Transverse colon (tissue), 4 donors: ENCODE data around the gene STEAP1B. TPM values are rescaled to one million over a fixed set of nuclear protein-coding genes. Genes with fewer than 3 reads are reported as not detected.

Experiments used
- DNase-seq: peaks from one replicate; pipeline ENCODE4 v3.0.0-alpha.2; 2019
- H3K27ac ChIP-seq, 4 donors: fragments of 200-600 bp; sonication (generic); 2 replicates each; pipeline ENCODE4 v1.5.1; 2016 to 2018; ENCODE audit warnings: inconsistent platforms in 4 of 4
- H3K27me3 ChIP-seq: fragments of 200-600 bp; sonication (generic); 2 replicates; pipeline ENCODE4 v1.5.1; 2017; ENCODE audit warnings: inconsistent platforms
- H3K36me3 ChIP-seq, 4 donors: fragments of 200-600 bp; sonication (generic); 2 replicates each; pipeline ENCODE4 v1.5.1; 2017 to 2019; ENCODE audit warnings: inconsistent platforms in 4 of 4
- H3K4me1 ChIP-seq, 4 donors: fragments of 200-600 bp; sonication (generic); 2 replicates each; pipeline ENCODE4 v1.5.1; 2017 to 2020; ENCODE audit warnings: inconsistent platforms in 4 of 4
- H3K4me3 ChIP-seq, 4 donors: fragments of 200-600 bp; sonication (generic); 1 replicate in 1 of 4; 2 replicates in 3 of 4; pipeline versions ENCODE4 v1.5.1 to v1.6.1; 2017 to 2019; ENCODE audit warnings: inconsistent platforms in 4 of 4
- H3K9me3 ChIP-seq, 2 donors: fragments of 200-600 bp; sonication (generic); 2 replicates each; pipeline ENCODE4 v1.5.1; 2017 to 2019; ENCODE audit warnings: inconsistent platforms in 2 of 2
- EP300 ChIP-seq: sonication (generic); formaldehyde crosslinking; IDR thresholded peaks from one replicate; pipeline ENCODE4 v1.6.1; 2017; ENCODE audit warnings: antibody characterized with exemption, low read depth
- POLR2A ChIP-seq: fragments of 450-650 bp; IDR thresholded peaks from one replicate; pipeline ENCODE4 v1.6.1; 2016; ENCODE audit warnings: antibody characterized with exemption, mild to moderate bottlenecking, moderate library complexity
- POLR2AphosphoS5 ChIP-seq, 3 donors: sonication (generic); formaldehyde crosslinking; IDR thresholded peaks; one replicate each; pipeline ENCODE4 v1.6.1; 2016; ENCODE audit warnings: antibody characterized with exemption in 3 of 3
- WGBS, 2 donors: methylation state at CpG; one replicate each; pipeline ENCODE4 v1.1.5; 2018; ENCODE audit warnings: low coverage in 1 of 2; 5-methylcytosine and 5-hydroxymethylcytosine counted together
- in situ Hi-C, 4 donors: fragments of 200-750 bp; cut with MboI; loops; one replicate each; pipeline versions ENCODE4 v1.15.0 to v1.15.1; 2017; ENCODE audit warnings: low sequenced_read_pairs in 3 of 4, low pct_ligation_motif_present in 1 of 4, low pct_unique_long_range_greater_than_20kb in 1 of 4
- intact Hi-C: fragments of 100-400 bp; cut with DNase I; formaldehyde crosslinking; loops from one replicate; pipeline ENCODE4 v1.15.1; 2023; ENCODE audit warnings: low total_unique reads
- total RNA-seq, 4 donors: library from RNA; depleted of rRNA; stranded (reverse); fragments of >200 nt; gene quantifications; one replicate each; pipeline ENCODE4 v1.1.0, GENCODE V29; 2016
- TF ChIP-seq, protein P1 (sequence below), 5 experiments: fragments of 200-600 bp in 3 of 5; fragments of 450-650 bp in 2 of 5; sonication (generic) in 3 of 5; IDR thresholded peaks; 1 replicate in 2 of 5; 2 replicates in 3 of 5; pipeline ENCODE4 v1.5.1; 2016 to 2017; ENCODE audit warnings: antibody characterized with exemption in 5 of 5, inconsistent platforms in 3 of 5, mild to moderate bottlenecking in 2 of 5, moderate library complexity in 1 of 5

The STEAP1B gene
- total RNA-seq, 4 donors from 2014 or later: 0.64 to 3.7 TPM; not detected in 2

- TF ChIP-seq, protein P1, sequence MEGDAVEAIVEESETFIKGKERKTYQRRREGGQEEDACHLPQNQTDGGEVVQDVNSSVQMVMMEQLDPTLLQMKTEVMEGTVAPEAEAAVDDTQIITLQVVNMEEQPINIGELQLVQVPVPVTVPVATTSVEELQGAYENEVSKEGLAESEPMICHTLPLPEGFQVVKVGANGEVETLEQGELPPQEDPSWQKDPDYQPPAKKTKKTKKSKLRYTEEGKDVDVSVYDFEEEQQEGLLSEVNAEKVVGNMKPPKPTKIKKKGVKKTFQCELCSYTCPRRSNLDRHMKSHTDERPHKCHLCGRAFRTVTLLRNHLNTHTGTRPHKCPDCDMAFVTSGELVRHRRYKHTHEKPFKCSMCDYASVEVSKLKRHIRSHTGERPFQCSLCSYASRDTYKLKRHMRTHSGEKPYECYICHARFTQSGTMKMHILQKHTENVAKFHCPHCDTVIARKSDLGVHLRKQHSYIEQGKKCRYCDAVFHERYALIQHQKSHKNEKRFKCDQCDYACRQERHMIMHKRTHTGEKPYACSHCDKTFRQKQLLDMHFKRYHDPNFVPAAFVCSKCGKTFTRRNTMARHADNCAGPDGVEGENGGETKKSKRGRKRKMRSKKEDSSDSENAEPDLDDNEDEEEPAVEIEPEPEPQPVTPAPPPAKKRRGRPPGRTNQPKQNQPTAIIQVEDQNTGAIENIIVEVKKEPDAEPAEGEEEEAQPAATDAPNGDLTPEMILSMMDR (IDR thresholded peaks at IDR 0.05): peak; percentile 86 to 94 (median 87)
- no peak for TF ChIP-seq POLR2A
- H3K4me3 ChIP-seq: no peak overlapping the region
- no peaks in the 10 kb centered on the region for H3K36me3 ChIP-seq
- in situ Hi-C loops (loop anchor here (5.0 to 10.0 kb wide), 3 partner anchors 374 to 384 kb away; no protein-coding TSS in a partner anchor), intact Hi-C loops (loop anchor here (2.0 kb wide), 1 partner anchor 380 kb away; no protein-coding TSS in a partner anchor)
- no peaks in the 10 kb centered on the region for H3K9me3 ChIP-seq
- H3K4me1 ChIP-seq: no peaks in the 10 kb centered on the region
- 18 to 19% methylated on average over 9 to 10 of the region's 10 CpGs for WGBS, 2 donors
- no peaks in the 10 kb centered on the region for H3K27me3 ChIP-seq
- peak; percentile 74 for DNase-seq
- H3K27ac ChIP-seq: no peak overlapping the region
Measured at GRCh38 chr7:22488643-22489462, 11.1 kb downstream of the STEAP1B start.

- TF ChIP-seq EP300 (no peak), POLR2AphosphoS5 (IDR thresholded peaks at IDR 0.05) (no peak)
- TF ChIP-seq, protein P1 (IDR thresholded peaks at IDR 0.05): no peak
- no peak for DNase-seq
- H3K27me3 ChIP-seq: no peaks in the 10 kb centered on the region
- no peaks in the 10 kb centered on the region for H3K4me1 ChIP-seq
- in situ Hi-C loops: loop anchor here (5.0 to 10.0 kb wide), 3 partner anchors 373 to 383 kb away; no protein-coding TSS in a partner anchor
- no peaks in the 10 kb centered on the region for H3K36me3 ChIP-seq
- no peak overlapping the region for H3K27ac ChIP-seq
- H3K9me3 ChIP-seq: no peaks in the 10 kb centered on the region
- WGBS, 2 donors: 71% methylated on average over 5 of the region's 5 CpGs; no CpG with 5 or more reads in 1 of the 2 donors
- H3K4me3 ChIP-seq: no peak overlapping the region
- intact Hi-C loops: loop anchor here (2.0 kb wide), 1 partner anchor 379 kb away; no protein-coding TSS in a partner anchor
Measured at GRCh38 chr7:22487978-22488642, 11.9 kb downstream of the STEAP1B start.

DNA sequence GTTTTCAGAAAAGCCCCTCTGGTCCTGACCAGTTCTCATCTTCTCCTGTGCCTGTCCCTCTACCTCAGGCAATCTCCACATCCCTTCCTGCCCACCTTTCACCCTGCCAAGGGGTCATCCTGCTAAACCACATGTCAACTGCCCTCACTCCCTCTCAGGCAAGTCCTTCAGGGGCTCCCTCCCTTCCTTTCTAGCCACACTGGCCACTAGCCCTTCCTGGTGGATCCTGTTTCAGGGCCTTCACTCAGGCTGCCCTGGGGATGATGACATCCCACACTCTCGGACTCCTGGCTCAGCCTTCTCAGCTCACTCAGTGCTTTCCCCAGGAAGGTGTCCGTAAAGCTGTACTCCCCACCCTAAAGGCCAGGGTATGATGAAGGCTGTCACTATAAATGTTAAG is 13.4 kb downstream of the STEAP1B start:
- H3K4me3 ChIP-seq: no peak overlapping the region
- no peaks in the 10 kb centered on the region for H3K27me3 ChIP-seq
- peaks cover 0 to 4% (median 2%) of the 10 kb centered on the region in 4 donors for H3K4me1 ChIP-seq
- WGBS, 2 donors: 87% methylated on average over 2 of the region's 2 CpGs
- in situ Hi-C loops: loop anchor here (5.0 to 10.0 kb wide), 3 partner anchors 372 to 382 kb away; no protein-coding TSS in a partner anchor
- H3K27ac ChIP-seq: no peak overlapping the region
- H3K36me3 ChIP-seq: no peaks in the 10 kb centered on the region
- intact Hi-C loops: no loop called here
- DNase-seq: no peak
- H3K9me3 ChIP-seq: no peaks in the 10 kb centered on the region
- no peak for TF ChIP-seq EP300
- no peak for TF ChIP-seq POLR2A
- TF ChIP-seq, protein P1 (IDR thresholded peaks at IDR 0.05): no peak
- TF ChIP-seq POLR2AphosphoS5 (IDR thresholded peaks at IDR 0.05): no peak

DNA sequence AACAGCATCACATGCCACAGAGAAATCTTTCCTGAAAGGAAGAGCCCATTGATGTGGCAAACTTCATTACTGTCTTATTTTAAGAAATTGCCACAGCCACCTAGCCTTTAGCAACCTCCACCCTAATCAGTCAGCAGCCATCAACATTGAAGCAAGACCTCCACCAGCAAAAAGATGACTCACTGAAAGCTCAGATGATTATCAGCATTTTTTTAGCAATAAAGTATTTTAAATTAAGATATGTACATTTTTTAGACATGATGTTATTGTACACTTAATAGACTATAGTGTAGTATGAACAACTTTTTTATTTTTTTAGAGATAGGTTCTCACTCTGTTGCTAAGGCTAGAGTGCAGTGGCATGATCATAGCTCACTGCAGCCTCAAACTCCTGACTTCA is 14.8 kb downstream of the STEAP1B start:
- no peak overlapping the region for H3K4me3 ChIP-seq
- TF ChIP-seq POLR2A: no peak
- TF ChIP-seq, protein P1 (IDR thresholded peaks at IDR 0.05): no peak
- no peak for TF ChIP-seq POLR2AphosphoS5 (IDR thresholded peaks at IDR 0.05)
- TF ChIP-seq EP300: no peak
- in situ Hi-C loops: loop anchor here (5.0 to 10.0 kb wide), 3 partner anchors 370 to 380 kb away; no protein-coding TSS in a partner anchor
- H3K27me3 ChIP-seq: no peaks in the 10 kb centered on the region
- intact Hi-C loops: no loop called here
- H3K9me3 ChIP-seq: no peaks in the 10 kb centered on the region
- H3K27ac ChIP-seq: no peak overlapping the region
- no peak for DNase-seq
- peaks cover 0 to 6% (median 3%) of the 10 kb centered on the region in 4 donors for H3K4me1 ChIP-seq
- no peaks in the 10 kb centered on the region for H3K36me3 ChIP-seq
